PC-9 (cell line): Measurements from ENCODE around the gene FLYWCH2. TPM values are rescaled to one million over a fixed set of nuclear protein-coding genes. Genes with fewer than 3 reads are reported as not detected.
"Not testable (repeated sequence)": the region's sequence is repeated elsewhere in the genome, so short reads cannot be mapped to it uniquely, and the experiment has no call there.

Experiments
- BruUV-seq: library from RNA; stranded (reverse); fragments of 400-500 nt; replicated peaks from 2 replicates; lab custom pipeline; 2021; lab: Mats Ljungman, UMichigan
- CTCF ChIA-PET: fragments of 300-600 bp; sonication (Branson Sonifier 250); formaldehyde crosslinking; loops from one replicate; lab custom pipeline; 2022; ENCODE audit warnings: antibody characterized with exemption; lab: Charles Lee
- POLR2A ChIA-PET: fragments of 300-600 bp; sonication (Branson Sonifier 250); formaldehyde crosslinking; loops from one replicate; lab custom pipeline; 2022; ENCODE audit warnings: antibody characterized with exemption; ENCODE audit not compliant: unreplicated experiment; lab: Charles Lee
- DNase-seq, 2 experiments: peaks; one replicate each; pipeline versions ENCODE4 v3.0.0 to v3.0.0-alpha.2; 2015 to 2022; ENCODE audit warnings: mixed read lengths in 1 of 2
- H2AFZ ChIP-seq: fragments of 200-600 bp; sonication (generic); 2 replicates; pipeline ENCODE4 v1.8.1; 2017; ENCODE audit warnings: antibody characterized with exemption
- H3F3A ChIP-seq: fragments of 200-600 bp; sonication (generic); 2 replicates; pipeline ENCODE4 v1.8.1; 2017; ENCODE audit warnings: antibody characterized with exemption, mild to moderate bottlenecking, low read depth; ENCODE audit not compliant: insufficient read depth
- H3K27ac ChIP-seq: fragments of 200-600 bp; sonication (generic); 2 replicates; pipeline ENCODE4 v1.6.1; 2016; ENCODE audit warnings: mixed run types
- H3K27me3 ChIP-seq: fragments of 200-600 bp; sonication (generic); 2 replicates; pipeline ENCODE4 v1.6.1; 2016; ENCODE audit warnings: low read depth, mixed run types; ENCODE audit not compliant: insufficient read depth
- H3K36me3 ChIP-seq: fragments of 200-600 bp; sonication (generic); 2 replicates; pipeline ENCODE4 v1.6.1; 2016; ENCODE audit warnings: low read depth, mixed run types
- H3K4me1 ChIP-seq: fragments of 200-600 bp; sonication (generic); replicated peaks from 2 replicates; pipeline ENCODE4 v1.6.1; 2016; ENCODE audit warnings: mixed run types; ENCODE audit not compliant: insufficient read depth
- H3K4me2 ChIP-seq: fragments of 200-600 bp; sonication (generic); 2 replicates; pipeline ENCODE4 v1.6.1; 2017; ENCODE audit warnings: mixed run types
- H3K4me3 ChIP-seq: fragments of 200-600 bp; sonication (generic); 2 replicates; pipeline ENCODE4 v1.6.1; 2016; ENCODE audit warnings: mixed run types
- H3K79me2 ChIP-seq: fragments of 200-600 bp; sonication (generic); 2 replicates; pipeline ENCODE4 v1.6.1; 2017; ENCODE audit warnings: low read depth, mixed run types
- H3K9me2 ChIP-seq: fragments of 200-600 bp; sonication (generic); 2 replicates; pipeline ENCODE4 v1.8.1; 2017; ENCODE audit warnings: mild to moderate bottlenecking; ENCODE audit not compliant: insufficient read depth
- H3K9me3 ChIP-seq: fragments of 200-600 bp; sonication (generic); 2 replicates; pipeline ENCODE4 v1.8.1; 2016; ENCODE audit warnings: low read depth; ENCODE audit not compliant: insufficient read depth
- H4K20me1 ChIP-seq: fragments of 200-600 bp; sonication (generic); 2 replicates; pipeline ENCODE4 v1.8.1; 2017; ENCODE audit not compliant: insufficient read depth
- CTCF ChIP-seq: fragments of 200-600 bp; sonication (generic); conservative IDR thresholded peaks from 2 replicates; pipeline ENCODE4 v1.6.1; 2017; ENCODE audit warnings: mixed run types, antibody characterized with exemption, mild to moderate bottlenecking, moderate library complexity
- EZH2 ChIP-seq: fragments of 200-600 bp; sonication (generic); IDR thresholded peaks from 2 replicates; pipeline ENCODE4 v1.8.0; 2017; ENCODE audit warnings: antibody characterized with exemption, low read depth
- intact Hi-C: fragments of 100-400 bp; cut with micrococcal nuclease; formaldehyde crosslinking; loops from one replicate; pipeline ENCODE4 v1.10.0; 2022; ENCODE audit not compliant: unreplicated experiment
- total RNA-seq: library from RNA; stranded (reverse); gene quantifications from 2 replicates; pipeline ENCODE4 v1.2.3, GENCODE V29; 2021

The FLYWCH2 gene
- total RNA-seq, 1 experiment from 2014 or later, result 41.5 TPM

GRCh38 chr16:2928796-2929195 is 45.8 kb downstream of the FLYWCH2 start:
- intact Hi-C loops, result no loop called here

GRCh38 chr16:2929693-2930092 is 46.7 kb downstream of the FLYWCH2 start:
- Histone ChIP-seq H3K9me2 (no peaks in the 10 kb centered on the region), H3K4me3 (no peak overlapping the region), H3F3A (peaks cover 12% of the 10 kb centered on the region; the same call in 1 of the 2 replicates), H3K4me1 (no peaks in the 10 kb centered on the region), H2AFZ (no peak overlapping the region), H3K27ac (no peak overlapping the region), H3K9me3 (no peaks in the 10 kb centered on the region), H3K4me2 (no peak overlapping the region), H4K20me1 (peaks cover 6% of the 10 kb centered on the region; the same call in 1 of the 2 replicates), H3K79me2 (no peaks in the 10 kb centered on the region), H3K36me3 (no peaks in the 10 kb centered on the region), H3K27me3 (no peaks in the 10 kb centered on the region)
- CTCF ChIA-PET, result no interaction called here
- DNase-seq, result no peak
- POLR2A ChIA-PET, result interaction anchor here (0.5 kb wide), 1 partner anchor 177 kb away, joined by 3 read pairs; no protein-coding TSS in a partner anchor
- BruUV-seq, result no TSS peak
- intact Hi-C loops, result no loop called here
- TF ChIP-seq CTCF (no peak), EZH2 (no peak)

More at GRCh38 chr16:2928796-2929195, 45.8 kb downstream of the FLYWCH2 start:
- no peaks in the 10 kb centered on the region for H3K9me3 ChIP-seq
- H2AFZ ChIP-seq, result no peak overlapping the region
- no peak overlapping the region for H3K4me3 ChIP-seq
- H3K4me1 ChIP-seq, result no peaks in the 10 kb centered on the region
- H3K9me2 ChIP-seq, result no peaks in the 10 kb centered on the region
- POLR2A ChIA-PET, result no interaction called here
- no peaks in the 10 kb centered on the region for H3K27me3 ChIP-seq
- CTCF ChIA-PET, result no interaction called here
- no peak overlapping the region for H3K27ac ChIP-seq
- no TSS peak for BruUV-seq
- no peaks in the 10 kb centered on the region for H3K36me3 ChIP-seq
- no peak overlapping the region for H3K4me2 ChIP-seq
- no peaks in the 10 kb centered on the region for H3K79me2 ChIP-seq
- no peak for DNase-seq
- TF ChIP-seq CTCF (no peak), EZH2 (no peak)
- H4K20me1 ChIP-seq, result peaks cover 6% of the 10 kb centered on the region; the same call in 1 of the 2 replicates
- peaks cover 12% of the 10 kb centered on the region; the same call in 1 of the 2 replicates for H3F3A ChIP-seq

- Histone ChIP-seq H3K4me3 (no peak overlapping the region), H3K4me1 (no peaks in the 10 kb centered on the region), H4K20me1 (peaks cover 6% of the 10 kb centered on the region; the same call in 1 of the 2 replicates), H3K9me3 (no peaks in the 10 kb centered on the region), H3K36me3 (no peaks in the 10 kb centered on the region), H3K4me2 (no peak overlapping the region), H2AFZ (no peak overlapping the region), H3K79me2 (no peaks in the 10 kb centered on the region), H3F3A (peaks cover 12% of the 10 kb centered on the region; the same call in 1 of the 2 replicates), H3K9me2 (no peaks in the 10 kb centered on the region), H3K27me3 (no peaks in the 10 kb centered on the region), H3K27ac (no peak overlapping the region)
- TF ChIP-seq CTCF, result no peak
- no peak for TF ChIP-seq EZH2
- no peak for DNase-seq
- intact Hi-C loops, result no loop called here
- CTCF ChIA-PET, result no interaction called here
- BruUV-seq, result no TSS peak
- POLR2A ChIA-PET, result interaction anchor here (0.5 kb wide), 1 partner anchor 176 kb away, joined by 3 read pairs; no protein-coding TSS in a partner anchor
These were observed 47.2 kb downstream of the FLYWCH2 start for GRCh38 chr16:2930236-2930635.

- intact Hi-C loops, H3F3A ChIP-seq, H3K27me3 ChIP-seq, H3K4me2 ChIP-seq, H3K9me2 ChIP-seq, H2AFZ ChIP-seq, H3K9me3 ChIP-seq, H3K4me3 ChIP-seq, POLR2A ChIA-PET, H4K20me1 ChIP-seq, H3K4me1 ChIP-seq, DNase-seq, CTCF ChIA-PET, H3K79me2 ChIP-seq, BruUV-seq, H3K27ac ChIP-seq, H3K36me3 ChIP-seq: not testable (repeated sequence)
These were observed 48.4 kb downstream of the FLYWCH2 start for GRCh38 chr16:2931231-2931914.
